Breast epithelium (tissue), 3 donors: ENCODE results near the gene SARM1.

Source experiments
- CTCF ChIP-seq, 3 donors: fragments of 450-650 bp; IDR thresholded peaks; one replicate each; pipeline ENCODE4 v1.5.1; 2016 to 2017; ENCODE audit warnings: antibody characterized with exemption in 3 of 3, mild to moderate bottlenecking in 3 of 3, moderate library complexity in 3 of 3
- POLR2A ChIP-seq: fragments of 450-650 bp; IDR thresholded peaks from one replicate; pipeline ENCODE4 v1.6.1; 2016; ENCODE audit warnings: antibody characterized with exemption, mild to moderate bottlenecking, moderate library complexity

- TF ChIP-seq POLR2A (no peak), CTCF (IDR thresholded peaks at IDR 0.05) (no peak)
Measured at GRCh38 chr17:28364665-28365363, 6.7 kb upstream of the SARM1 start, which contains the start of gene SEBOX.
